ENCODE data around the gene TXNDC8.
"Not testable (repeated sequence)": the region's sequence is repeated elsewhere in the genome, so short reads cannot be mapped to it uniquely, and the experiment has no call there.

The TXNDC8 gene

DNA sequence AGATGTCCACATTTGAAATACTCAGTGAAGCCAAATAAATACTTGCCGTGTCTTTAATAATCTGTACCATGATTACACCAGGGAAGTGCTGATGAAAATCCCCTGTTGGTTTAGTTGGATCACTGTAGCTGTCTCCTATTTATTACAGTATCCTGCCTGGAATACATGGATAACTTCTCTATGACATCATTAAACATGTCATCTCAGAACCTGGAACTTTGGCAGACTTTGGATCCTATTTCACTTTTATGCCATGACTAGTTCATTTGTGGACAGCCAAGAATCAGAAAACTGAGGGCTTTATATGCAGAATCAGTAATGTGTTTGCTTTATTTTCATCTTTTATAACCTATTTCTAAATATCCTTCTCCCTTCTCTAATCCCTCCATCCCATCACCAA, at the start of gene TXNDC8:
TSS of gene TXNDC8 (minus strand) at position 137 of the 400 bp plus-strand sequence.
- no peak for DNase-seq

- no peak for DNase-seq
Observed at GRCh38 chr9:110383491-110383890, 45.8 kb upstream of the TXNDC8 start.

GRCh38 chr9:110382731-110383130, 45.1 kb upstream of the TXNDC8 start:
- no peak for DNase-seq

DNA sequence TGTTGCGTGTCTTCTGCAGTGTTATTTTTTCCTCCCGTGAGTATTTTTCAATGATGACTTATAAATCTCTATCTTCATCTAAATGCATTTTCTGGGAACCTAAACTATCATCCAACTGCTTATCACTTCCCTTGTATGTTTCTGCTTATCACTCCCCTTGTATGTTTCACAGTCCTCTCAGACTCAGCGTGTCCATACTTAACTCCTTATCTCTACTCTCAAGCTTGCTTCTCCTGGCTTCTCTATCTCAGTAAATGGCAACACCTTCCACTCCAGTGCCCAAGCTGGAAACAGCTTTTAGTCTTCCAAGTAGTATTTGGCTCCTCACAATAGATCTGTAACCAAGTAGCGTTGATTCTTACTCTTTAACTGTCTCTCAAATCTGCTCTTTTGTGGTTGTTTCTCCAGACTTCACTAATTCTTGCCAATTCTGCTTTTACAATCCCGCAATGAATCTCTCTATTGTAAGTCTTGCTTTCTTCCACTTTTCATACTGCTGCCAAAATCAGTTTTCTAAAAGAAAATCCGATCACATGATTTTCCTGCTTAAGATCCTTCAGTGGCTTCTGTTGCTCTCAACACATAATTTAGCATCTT, 33.8 kb upstream of the TXNDC8 start:
- peak; percentile 22 for DNase-seq

DNA sequence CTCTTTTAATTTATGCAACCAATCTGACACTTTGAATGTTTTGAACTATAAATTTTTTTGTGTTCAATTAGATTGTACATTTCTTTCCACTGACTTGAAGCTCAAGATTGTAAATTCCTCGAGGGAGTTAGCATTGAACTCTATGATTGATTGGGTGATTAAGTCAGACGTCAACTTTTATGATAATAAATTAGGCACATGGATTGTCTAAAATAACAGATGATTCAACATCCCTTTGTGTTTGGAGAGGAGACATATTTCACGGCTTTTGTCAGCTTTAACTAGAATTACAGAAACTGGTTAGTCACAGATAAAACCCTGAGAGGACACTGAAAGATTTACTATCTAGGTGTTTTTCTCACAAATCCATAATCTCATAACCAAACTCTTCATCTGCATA, 32.7 kb upstream of the TXNDC8 start:
- no peak for DNase-seq

- DNase-seq, result no peak
Observed at GRCh38 chr9:110364451-110364850, 26.8 kb upstream of the TXNDC8 start.

GRCh38 chr9:110358992-110359391, 21.3 kb upstream of the TXNDC8 start:
- not testable (repeated sequence) for DNase-seq

GRCh38 chr9:110357505-110357904, 19.8 kb upstream of the TXNDC8 start:
- no peak for DNase-seq

DNA sequence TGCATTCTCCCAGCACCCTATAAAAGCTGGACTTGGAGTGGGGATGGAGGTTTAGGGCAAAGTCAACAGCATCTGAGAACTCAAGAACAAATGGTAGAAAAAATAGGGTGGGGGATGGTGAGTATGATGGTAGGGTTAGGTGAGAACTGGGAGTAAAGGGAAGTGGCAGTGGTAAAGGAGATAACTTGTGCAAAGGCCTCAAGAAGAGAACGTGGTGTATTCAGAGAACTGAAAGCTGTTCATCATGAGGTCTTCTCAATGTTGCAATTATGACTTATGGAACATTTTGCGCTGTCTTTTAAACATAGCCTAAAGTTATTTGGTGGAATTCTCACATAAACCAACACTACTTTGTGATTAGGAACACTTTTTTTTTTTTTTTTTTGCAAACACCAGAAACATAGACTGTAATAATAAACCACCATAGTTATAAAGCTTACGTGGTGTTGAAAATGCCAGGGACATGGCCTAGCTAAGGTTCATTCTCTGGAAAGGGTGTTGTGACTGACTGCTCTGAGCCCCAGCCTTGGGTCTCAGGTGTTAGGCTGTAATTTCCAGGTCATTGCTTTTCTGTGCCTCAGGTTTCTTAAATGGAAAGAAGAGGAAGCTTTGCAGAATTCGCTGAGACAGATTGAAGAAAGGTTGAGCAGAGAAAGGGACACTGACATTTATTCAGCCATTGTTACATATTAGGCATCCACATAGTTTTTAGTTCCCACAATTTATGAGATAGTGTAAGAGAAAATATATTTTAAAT, 19.2 kb upstream of the TXNDC8 start:
- no peak for DNase-seq

DNA sequence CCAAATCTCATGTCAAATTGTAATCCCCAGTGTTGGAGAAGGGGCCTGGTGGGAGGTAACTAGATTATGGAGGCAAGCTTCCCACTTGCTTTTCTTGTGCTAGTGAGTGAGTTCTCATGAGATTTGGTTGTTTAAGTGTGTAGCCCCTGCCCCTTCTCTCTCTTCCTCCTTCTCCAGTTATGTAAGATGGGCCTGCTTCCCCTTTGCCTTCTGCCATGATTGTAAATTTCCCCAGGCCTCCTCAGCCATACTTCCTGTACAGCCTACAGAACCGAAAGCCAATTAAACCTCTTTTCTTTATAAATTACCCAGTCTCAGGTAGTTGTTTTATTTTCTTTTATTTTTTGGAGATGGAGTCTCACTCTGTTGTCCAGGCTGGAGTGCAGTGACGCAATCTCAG, 18.2 kb upstream of the TXNDC8 start:
- DNase-seq, result no peak

DNA sequence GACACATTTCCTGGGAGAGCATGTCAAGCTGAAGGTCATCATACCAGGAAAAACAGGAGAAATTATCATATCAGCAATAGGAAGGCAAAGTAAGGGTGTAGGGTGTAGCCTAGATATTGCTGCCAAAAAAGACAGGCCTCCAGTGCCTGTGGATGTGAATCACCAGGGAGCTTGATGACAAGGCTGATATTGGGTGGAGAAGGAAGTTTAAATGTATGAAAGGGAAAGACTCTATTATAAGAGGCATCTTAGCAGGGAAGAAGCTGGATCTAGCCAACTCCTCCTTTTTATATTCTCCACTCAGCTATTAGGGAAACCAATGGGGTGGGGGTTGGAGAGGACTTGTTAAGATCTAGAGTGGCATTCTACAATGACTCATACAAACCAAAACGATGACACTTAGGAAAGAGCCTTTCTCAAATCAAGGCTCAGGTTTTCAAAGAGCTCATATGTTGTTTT, 13.4 kb upstream of the TXNDC8 start:
- no peak for DNase-seq

GRCh38 chr9:110346325-110346724, 8.7 kb upstream of the TXNDC8 start:
- no peak for DNase-seq

DNA sequence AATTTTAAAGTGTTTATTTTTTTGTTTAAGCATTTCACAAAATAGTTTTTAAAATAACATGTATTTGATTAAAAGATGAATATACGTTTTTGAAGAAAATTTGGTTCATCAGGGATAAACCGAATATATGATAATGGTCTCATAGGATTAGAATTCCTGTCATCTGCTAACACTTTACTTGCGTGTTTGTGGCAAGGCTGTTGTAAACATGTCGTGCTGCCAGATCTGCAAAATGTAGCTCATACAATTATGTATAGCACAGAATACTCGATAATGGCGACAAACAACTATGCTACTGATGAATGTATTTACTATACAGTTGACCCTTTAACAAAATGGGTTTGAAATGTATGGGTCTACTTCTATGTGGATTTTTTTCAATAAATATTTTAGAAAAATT, 7.2 kb upstream of the TXNDC8 start:
- no peak for DNase-seq

DNA sequence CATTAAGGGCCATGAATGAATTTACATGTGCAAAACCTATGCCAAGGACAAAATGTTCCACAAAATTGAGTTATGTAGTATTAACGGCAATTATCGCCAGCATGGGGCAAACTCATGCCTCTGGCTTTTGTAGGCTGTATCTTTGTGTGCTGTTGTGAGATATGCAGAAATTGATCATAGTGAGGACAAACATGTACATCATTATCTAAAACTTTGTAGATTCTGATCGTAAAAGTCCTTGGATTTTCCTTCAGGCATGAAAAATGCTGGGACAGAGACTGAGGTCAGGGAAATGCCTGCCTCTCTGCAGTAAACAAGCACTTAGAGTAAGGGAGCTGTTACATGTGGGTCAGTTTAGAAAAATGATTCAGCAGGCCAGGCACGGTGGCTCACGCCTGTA, 5.9 kb upstream of the TXNDC8 start:
- no peak for DNase-seq

DNA sequence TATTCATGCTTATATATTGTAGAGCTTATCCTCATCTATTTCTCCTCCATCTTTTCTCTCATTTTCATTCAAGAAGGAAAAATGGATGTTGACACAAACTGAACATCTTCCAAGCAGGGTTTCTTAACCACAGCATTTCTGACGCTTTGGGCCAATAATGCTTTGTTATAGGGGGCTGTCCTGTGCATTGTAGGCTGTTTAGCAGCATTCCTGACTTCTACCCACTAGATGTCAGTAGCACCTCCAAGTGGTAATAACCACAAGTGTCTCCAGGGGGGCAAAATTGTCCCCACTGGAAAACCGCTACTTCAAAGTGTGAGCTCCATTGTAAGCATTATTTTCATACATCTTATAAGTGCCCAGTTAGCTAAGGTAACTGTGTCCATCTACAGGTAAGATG, 2.6 kb upstream of the TXNDC8 start:
- no peak for DNase-seq

DNA sequence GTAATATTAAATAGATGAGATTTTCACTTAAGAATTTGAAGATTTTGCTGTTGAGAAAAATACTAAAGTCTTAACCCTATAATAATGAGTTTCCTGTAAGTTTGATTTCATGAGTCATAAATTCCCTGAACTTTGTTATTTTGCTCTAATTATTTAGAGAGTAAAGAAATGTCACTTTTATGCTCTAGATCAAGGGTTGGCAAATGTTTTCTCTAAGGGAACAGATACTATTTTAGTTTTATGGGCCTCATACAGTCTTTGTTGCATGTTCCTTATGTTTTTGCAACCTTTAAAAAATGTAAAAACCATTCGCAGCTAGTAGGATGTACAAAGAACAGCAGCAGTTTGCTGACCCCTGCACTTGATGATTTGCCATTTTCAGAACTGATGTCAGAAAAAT, 480 bp upstream of the TXNDC8 start:
- no peak for DNase-seq

DNA sequence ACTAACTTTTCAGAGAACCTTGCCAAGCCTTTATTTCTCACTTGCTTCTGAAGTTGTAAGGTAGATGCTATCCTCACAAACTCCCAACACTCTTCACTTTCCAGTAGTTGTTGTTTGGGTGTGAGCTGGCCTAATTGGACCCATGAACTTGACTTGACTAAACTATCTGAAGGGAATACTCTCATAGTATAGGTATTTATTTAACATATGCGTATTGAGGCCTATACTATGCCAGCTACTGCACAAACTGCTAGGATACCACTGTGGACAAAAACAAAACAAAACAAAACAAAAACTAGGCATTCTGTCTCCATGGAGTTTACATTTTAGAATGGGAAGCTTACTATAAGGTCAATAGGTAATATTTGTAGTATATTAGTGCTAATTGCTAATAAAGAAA, 1.3 kb downstream of the TXNDC8 start:
- no peak for DNase-seq

DNA sequence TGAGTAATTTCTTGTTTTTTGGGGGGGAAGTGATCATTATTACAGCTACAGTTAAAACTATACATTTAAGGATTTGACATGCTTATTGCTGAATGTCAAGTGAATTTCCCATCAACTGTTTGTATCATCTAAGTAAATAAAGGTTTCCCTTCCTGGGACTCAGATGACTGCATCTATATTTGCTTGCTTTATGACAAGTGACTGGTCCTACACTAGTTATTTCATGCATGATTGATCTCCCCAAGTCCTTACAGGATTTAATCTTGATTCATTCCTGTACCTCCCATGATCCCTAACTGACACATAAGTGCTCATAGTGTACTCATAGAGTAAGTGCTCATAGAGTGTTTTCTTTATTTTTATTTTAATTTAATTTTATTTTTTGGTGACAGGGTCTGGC, 2.8 kb downstream of the TXNDC8 start:
- no peak for DNase-seq

DNA sequence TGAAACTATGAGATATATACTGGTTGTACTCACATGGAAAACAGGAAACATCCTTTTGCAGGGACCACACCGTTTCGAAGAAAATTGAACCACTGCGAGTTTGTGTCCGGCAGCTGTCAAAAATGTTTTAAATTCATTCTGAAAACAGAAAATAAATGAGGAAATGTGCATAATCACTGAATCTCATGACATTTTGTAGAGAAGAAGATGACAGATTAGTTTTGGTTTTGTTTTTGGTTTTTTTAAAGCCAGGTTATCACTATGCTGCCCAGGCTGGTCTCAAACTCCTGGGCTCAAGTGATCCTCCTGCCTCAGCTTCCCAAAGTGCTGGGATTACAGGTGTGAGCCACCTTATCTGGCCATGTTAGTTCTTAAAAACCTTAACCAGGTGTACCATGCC, 3.5 kb downstream of the TXNDC8 start:
- DNase-seq, result no peak

DNA sequence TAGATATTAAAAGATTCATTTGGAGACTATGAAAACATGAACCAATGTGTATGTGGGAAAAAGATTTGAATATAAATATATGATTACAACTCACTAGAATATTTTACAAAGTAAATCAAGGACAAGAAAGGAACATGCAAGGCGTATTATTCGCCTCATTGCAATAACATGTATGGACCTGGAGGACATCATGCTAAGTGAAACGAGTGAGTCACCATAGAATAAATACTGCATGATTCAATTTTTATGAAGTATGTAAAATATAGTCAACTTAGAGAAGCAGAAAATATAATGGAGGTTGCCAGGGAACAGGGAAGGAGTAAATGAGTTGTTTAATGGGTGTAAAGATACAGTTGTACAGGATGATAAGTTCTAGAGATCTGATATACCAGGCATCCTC, 4.9 kb downstream of the TXNDC8 start:
- no peak for DNase-seq

GRCh38 chr9:110330484-110331105, 7.1 kb downstream of the TXNDC8 start:
- DNase-seq, result no peak

DNA sequence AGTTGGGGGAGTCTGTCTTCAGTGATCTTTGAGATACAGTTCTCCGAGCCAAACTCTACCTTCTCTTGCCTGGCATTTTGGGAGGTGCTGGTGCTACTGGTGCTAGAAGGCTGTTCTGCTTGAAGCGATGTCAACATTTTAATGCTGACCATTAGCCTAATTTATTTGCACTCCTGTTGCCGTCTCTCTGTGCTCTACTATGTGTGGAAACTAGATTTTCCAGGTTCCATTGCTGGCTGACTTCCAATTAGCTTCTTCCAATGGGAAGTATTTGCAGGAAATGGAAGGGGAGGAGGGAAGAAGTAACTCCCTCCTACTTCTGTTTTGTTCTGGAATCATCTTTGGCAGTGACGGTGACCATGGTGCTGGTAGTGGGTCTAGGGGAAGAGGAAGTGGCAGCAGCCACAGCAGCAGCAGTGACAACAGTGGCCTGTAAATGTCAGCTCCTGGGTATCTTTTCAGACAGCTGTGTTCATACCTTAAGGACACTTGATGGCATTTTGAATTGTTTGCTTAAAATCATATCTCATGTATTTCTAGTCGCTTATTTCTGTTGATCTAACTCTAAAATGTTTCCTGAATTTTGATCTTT, 7.9 kb downstream of the TXNDC8 start:
- DNase-seq, result no peak

- DNase-seq, result no peak
Observed at GRCh38 chr9:110328763-110329162, 8.9 kb downstream of the TXNDC8 start.

DNA sequence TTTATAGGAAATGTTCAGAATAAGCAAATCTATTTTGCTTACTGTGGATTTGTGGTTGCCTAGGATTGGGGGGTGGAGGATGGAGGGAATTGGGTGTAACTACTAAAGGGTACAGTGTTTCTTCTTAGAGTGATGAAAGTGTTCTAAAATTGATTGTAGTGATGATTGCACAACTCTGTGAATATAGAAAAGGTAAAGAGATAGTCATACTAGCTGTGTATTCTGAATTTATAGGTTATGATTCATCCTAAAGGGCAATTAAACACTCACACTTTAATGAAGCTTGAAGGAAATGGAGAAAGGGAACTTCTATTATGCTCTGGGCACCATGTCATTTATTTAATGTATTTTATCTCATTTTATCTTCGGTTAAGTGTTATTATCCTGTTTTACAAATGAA, 9.9 kb downstream of the TXNDC8 start:
- no peak for DNase-seq

All from midbrain (tissue), 1 donor.